SKM-1 treated with dmso at 0.1 percent for 144 hours (cell line): ENCODE results near the gene SGK2.
"Not testable (repeated sequence)": the region's sequence is repeated elsewhere in the genome, so short reads cannot be mapped to it uniquely, and the experiment has no call there.

ENCODE experiments used
- DNase-seq: peaks from one replicate; lab custom pipeline; 2025; ENCODE audit not compliant: unreplicated experiment; lab: John Stamatoyannopoulos, UW

The SGK2 gene

DNA sequence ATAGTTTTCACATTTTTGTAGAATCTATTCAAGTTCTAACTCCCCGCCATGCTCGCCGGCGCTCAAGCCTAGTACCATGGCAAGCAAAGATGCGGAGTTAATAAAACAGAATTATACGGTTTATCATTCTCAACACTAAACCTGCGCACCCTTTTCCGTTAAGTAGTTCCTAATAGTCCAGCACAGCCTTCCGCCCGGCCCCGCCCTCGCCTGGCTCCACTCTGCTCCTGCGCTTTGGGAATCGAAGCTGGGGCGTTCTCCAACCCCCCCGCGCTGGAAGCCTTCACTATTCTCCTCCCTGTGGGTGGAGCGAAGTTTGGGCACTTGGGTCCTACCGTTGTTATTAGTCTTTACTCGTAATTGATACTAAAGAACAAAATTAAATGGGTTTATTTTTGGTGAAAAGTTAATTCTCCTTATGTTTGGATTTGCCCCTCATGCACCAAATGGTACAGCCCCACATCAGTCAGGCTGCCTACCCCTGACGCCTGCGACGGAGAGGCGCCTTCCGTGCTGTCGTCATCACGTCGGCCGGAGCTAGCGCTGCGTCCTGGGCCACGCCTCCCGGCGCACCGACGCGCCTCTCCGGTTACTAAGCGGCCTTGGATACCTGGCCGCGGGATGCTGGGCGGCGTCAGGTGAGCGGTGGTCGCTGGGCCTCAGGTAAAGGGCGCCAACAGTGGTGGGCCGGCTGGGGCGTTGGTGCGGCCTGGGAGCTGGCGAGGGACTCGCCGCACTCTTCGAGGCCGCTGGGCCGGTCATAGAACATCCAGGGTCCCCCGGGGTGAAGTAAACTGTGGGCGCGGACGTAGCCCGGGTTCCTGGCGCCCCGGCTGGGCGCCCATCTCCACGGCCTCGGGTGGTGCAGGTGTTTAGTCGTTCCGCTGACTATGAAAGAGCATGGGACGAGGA, 31.8 kb downstream of the SGK2 start, which contains the start of gene IFT52:
Gene IFT52 (plus strand): TSS at position 546 of the 912 bp plus-strand sequence. CDS start 3,762 bp downstream, outside the sequence.
- DNase-seq = peak; percentile 87

DNA sequence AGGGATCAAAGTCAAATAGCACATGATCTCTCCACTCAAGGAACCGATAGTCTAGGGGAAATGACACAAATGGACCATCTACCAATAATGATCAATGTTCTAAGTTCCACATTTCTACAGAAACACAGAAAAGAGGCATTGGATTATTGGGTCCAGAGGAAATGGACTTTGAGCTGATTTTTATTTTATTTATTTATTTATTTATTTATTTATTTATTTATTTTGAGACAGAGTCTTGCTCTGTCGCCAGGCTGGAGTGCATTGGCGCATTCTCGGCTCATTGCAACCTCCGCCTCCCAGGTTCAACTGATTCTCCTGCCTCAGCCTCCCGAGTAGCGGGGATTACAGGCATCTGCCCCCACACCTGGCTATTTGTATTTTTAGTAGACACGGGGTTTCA, 43.1 kb downstream of the SGK2 start:
- not testable (repeated sequence) for DNase-seq

DNA sequence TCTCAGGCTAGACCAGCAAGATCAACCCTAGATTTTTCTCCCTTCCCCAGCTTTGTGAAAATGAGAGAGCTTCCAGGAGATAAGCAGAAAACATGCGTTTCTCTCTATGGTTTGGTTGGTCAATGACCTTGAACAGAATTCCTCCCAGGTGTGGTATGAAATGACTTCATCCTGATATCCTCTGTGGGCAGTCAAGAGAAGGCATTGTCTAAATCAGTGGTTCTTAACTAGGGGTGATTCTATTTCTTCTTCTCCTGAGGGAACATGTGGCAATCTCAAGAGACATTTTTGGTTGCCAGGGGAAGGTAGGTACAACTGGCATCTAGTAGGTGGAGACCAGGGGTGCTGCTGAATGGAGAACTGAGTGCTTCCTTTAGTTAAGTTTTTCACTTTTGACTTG, 44.3 kb downstream of the SGK2 start:
- DNase-seq = no peak

- no peak for DNase-seq
Measured at GRCh38 chr20:43605715-43606114, 46.9 kb downstream of the SGK2 start.

DNA sequence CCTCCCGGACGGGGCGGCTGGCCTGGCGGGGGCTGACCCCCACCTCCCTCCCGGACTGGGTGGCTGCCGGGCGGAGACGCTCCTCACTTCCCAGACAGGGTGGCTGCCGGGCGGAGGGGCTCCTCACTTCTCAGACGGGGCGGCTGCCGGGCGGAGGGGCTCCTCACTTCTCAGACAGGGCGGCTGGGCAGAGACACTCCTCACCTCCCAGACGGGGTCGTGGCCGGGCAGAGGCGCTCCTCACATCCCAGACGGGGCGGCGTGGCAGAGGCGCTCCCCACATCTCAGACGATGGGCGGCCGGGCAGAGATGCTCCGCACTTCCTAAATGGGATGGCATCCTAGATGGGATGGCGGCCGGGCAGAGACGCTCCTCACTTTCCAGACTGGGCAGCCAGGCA, 48.5 kb downstream of the SGK2 start:
- not testable (repeated sequence) for DNase-seq

DNA sequence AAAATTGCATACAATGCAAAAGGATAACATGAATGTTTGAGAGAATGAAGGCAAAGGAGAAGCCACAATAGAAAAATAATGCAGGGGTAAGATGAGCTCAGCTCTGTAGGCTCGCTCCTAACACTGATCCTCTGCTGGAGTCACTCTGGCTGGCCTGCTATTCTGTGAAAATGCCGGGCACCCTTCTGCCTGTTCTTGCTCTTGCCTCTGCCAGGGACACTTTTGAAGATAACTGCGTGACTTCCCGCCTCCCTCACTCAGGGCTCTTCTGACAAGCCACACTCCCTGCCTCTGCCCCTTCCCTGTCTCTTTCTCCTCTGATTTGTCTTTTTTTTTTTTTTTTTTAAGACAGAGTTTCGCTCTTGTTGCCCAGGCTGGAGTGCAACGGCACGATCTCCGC, 72.8 kb downstream of the SGK2 start:
- no peak for DNase-seq
